HEK293 (cell line): Measurements from ENCODE around the gene CD84.

Experiments
- CTCF ChIA-PET: fragments of 350-600 bp; formaldehyde crosslinking; extraction: SDS; loops from one replicate; lab custom pipeline; 2021; ENCODE audit warnings: antibody characterized with exemption; lab: Yijun Ruan, JAX
- POLR2A ChIA-PET: fragments of 300-600 bp; formaldehyde crosslinking; extraction: SDS; loops from one replicate; lab custom pipeline; 2020; ENCODE audit warnings: antibody characterized with exemption, inconsistent platforms; lab: Yijun Ruan, JAX
- H3K27ac ChIP-seq: fragments of 200-500 bp; sonication (Bioruptor generic); 2 replicates; pipeline ENCODE4 v1.5.1; 2014; ENCODE audit warnings: low read depth, low read length, control low read depth, inconsistent platforms; ENCODE audit errors: extremely low read depth
- H3K36me3 ChIP-seq, 2 experiments: fragments of 200-500 bp in 1 of 2; sonication (Bioruptor generic) in 1 of 2; 1 replicate in 1 of 2; 2 replicates in 1 of 2; pipeline ENCODE4 v1.5.1; 2014 to 2017; ENCODE audit warnings: inconsistent platforms in 2 of 2, low read length in 2 of 2; ENCODE audit not compliant: control insufficient read depth in 2 of 2, insufficient read depth in 1 of 2
- H3K4me1 ChIP-seq: fragments of 200-500 bp; sonication (Bioruptor generic); 2 replicates; pipeline ENCODE4 v1.5.1; 2014; ENCODE audit warnings: mild to moderate bottlenecking, low read length, inconsistent platforms; ENCODE audit not compliant: control insufficient read depth, insufficient read depth
- H3K4me3 ChIP-seq: 2 replicates; pipeline ENCODE4 v1.5.1; 2011; ENCODE audit warnings: low read depth, mild to moderate bottlenecking, control low read depth, low read length, moderate library complexity
- H3K9me3 ChIP-seq: fragments of 200-500 bp; sonication (Bioruptor generic); 2 replicates; pipeline ENCODE4 v1.5.1; 2014; ENCODE audit warnings: low read depth, low read length, inconsistent platforms; ENCODE audit not compliant: control insufficient read depth, insufficient read depth
- BCL11A ChIP-seq: fragments of 450-650 bp; formaldehyde crosslinking; IDR thresholded peaks from 2 replicates; pipeline ENCODE4 v1.5.1; 2016; ENCODE audit warnings: low read depth, missing biosample characterization, missing genetic modification characterization
- ZFP69B ChIP-seq: fragments of 450-650 bp; formaldehyde crosslinking; IDR thresholded peaks from 2 replicates; pipeline ENCODE4 v1.5.1; 2016; ENCODE audit warnings: missing biosample characterization, missing genetic modification characterization
- ZNF114 ChIP-seq: fragments of 450-650 bp; formaldehyde crosslinking; IDR thresholded peaks from 2 replicates; pipeline ENCODE4 v1.5.0; 2017; ENCODE audit warnings: missing biosample characterization, missing genetic modification characterization
- ZNF19 ChIP-seq: fragments of 450-650 bp; formaldehyde crosslinking; IDR thresholded peaks from 2 replicates; pipeline ENCODE4; 2016; ENCODE audit warnings: missing biosample characterization, missing genetic modification characterization, low read depth
- ZNF248 ChIP-seq: fragments of 450-650 bp; formaldehyde crosslinking; IDR thresholded peaks from 2 replicates; pipeline ENCODE4 v1.5.1; 2017; ENCODE audit warnings: missing biosample characterization, missing genetic modification characterization
- ZNF350 ChIP-seq: fragments of 450-650 bp; formaldehyde crosslinking; IDR thresholded peaks from 2 replicates; pipeline ENCODE4 v1.5.0; 2017; ENCODE audit warnings: missing biosample characterization, mild to moderate bottlenecking, missing genetic modification characterization
- ZNF664 ChIP-seq: fragments of 450-650 bp; formaldehyde crosslinking; IDR thresholded peaks from 2 replicates; pipeline ENCODE4 v1.5.1; 2016; ENCODE audit warnings: missing biosample characterization, missing genetic modification characterization
- ZSCAN30 ChIP-seq: fragments of 450-650 bp; IDR thresholded peaks from 2 replicates; pipeline ENCODE4 v1.5.1; 2018; ENCODE audit warnings: missing biosample characterization, mild to moderate bottlenecking, missing genetic modification characterization, moderate library complexity
- TF ChIP-seq, protein P1 (sequence below): IDR thresholded peaks from 2 replicates; pipeline ENCODE4 v1.6.1; 2011; ENCODE audit warnings: mild to moderate bottlenecking, low read depth, low read length, borderline replicate concordance
- TF ChIP-seq, protein P2 (sequence below): fragments of 450-650 bp; formaldehyde crosslinking; IDR thresholded peaks from 2 replicates; pipeline ENCODE4 v1.5.1; 2016; ENCODE audit warnings: missing biosample characterization, missing genetic modification characterization, borderline replicate concordance
- TF ChIP-seq, protein P3 (sequence below): fragments of 450-650 bp; formaldehyde crosslinking; IDR thresholded peaks from 2 replicates; pipeline ENCODE4 v1.5.1; 2017; ENCODE audit warnings: missing biosample characterization, missing genetic modification characterization
- TF ChIP-seq, protein P4 (sequence below): fragments of 450-650 bp; formaldehyde crosslinking; IDR thresholded peaks from 2 replicates; pipeline ENCODE4 v1.5.1; 2016; ENCODE audit warnings: missing biosample characterization, missing genetic modification characterization
- TF ChIP-seq, protein P5 (sequence below): fragments of 450-650 bp; formaldehyde crosslinking; IDR thresholded peaks from 2 replicates; pipeline ENCODE4 v1.5.1; 2016; ENCODE audit warnings: missing biosample characterization, missing genetic modification characterization, borderline replicate concordance
- TF ChIP-seq, protein P6 (sequence below): fragments of 450-650 bp; formaldehyde crosslinking; IDR thresholded peaks from 2 replicates; pipeline ENCODE4 v1.5.1; 2016; ENCODE audit warnings: missing biosample characterization, missing genetic modification characterization
- TF ChIP-seq, protein P7 (sequence below): fragments of 450-650 bp; formaldehyde crosslinking; IDR thresholded peaks from 2 replicates; pipeline ENCODE4 v1.5.1; 2016; ENCODE audit warnings: missing biosample characterization, missing genetic modification characterization
- TF ChIP-seq, protein P8 (sequence below): fragments of 450-650 bp; formaldehyde crosslinking; IDR thresholded peaks from 2 replicates; pipeline ENCODE4 v1.5.1; 2016; ENCODE audit warnings: missing biosample characterization, missing genetic modification characterization

Gene CD84

DNA sequence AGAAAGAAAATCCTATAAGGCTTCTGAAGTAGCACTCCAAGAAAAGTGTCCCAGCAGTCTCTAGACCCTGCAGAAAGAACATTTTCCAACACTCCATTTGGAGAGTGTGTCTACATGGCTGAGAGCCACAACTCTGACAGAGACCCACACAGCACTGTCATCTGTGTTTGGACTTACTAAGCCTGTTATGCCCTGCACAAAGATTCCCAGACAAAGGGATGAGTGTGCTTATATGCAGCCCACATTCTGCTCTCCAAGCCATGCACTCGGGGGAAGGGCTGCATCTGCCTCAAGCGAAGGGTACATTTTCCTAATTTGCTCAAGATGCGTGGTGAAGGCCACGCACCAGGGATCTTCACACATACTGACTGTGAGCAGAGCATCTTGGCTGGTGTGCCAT, 31.9 kb downstream of the CD84 start (continued):
- TF ChIP-seq, protein P1, sequence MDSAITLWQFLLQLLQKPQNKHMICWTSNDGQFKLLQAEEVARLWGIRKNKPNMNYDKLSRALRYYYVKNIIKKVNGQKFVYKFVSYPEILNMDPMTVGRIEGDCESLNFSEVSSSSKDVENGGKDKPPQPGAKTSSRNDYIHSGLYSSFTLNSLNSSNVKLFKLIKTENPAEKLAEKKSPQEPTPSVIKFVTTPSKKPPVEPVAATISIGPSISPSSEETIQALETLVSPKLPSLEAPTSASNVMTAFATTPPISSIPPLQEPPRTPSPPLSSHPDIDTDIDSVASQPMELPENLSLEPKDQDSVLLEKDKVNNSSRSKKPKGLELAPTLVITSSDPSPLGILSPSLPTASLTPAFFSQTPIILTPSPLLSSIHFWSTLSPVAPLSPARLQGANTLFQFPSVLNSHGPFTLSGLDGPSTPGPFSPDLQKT: no peak
- no peak for TF ChIP-seq ZNF114 (tag by site-specific recombination)
- no peak for TF ChIP-seq BCL11A (tag by site-specific recombination)
- TF ChIP-seq, protein P2, sequence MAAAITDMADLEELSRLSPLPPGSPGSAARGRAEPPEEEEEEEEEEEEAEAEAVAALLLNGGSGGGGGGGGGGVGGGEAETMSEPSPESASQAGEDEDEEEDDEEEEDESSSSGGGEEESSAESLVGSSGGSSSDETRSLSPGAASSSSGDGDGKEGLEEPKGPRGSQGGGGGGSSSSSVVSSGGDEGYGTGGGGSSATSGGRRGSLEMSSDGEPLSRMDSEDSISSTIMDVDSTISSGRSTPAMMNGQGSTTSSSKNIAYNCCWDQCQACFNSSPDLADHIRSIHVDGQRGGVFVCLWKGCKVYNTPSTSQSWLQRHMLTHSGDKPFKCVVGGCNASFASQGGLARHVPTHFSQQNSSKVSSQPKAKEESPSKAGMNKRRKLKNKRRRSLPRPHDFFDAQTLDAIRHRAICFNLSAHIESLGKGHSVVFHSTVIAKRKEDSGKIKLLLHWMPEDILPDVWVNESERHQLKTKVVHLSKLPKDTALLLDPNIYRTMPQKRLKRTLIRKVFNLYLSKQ (tag by site-specific recombination): no peak
- TF ChIP-seq ZFP69B: no peak
- no peak for TF ChIP-seq ZNF350 (tag by site-specific recombination)
- TF ChIP-seq, protein P3, sequence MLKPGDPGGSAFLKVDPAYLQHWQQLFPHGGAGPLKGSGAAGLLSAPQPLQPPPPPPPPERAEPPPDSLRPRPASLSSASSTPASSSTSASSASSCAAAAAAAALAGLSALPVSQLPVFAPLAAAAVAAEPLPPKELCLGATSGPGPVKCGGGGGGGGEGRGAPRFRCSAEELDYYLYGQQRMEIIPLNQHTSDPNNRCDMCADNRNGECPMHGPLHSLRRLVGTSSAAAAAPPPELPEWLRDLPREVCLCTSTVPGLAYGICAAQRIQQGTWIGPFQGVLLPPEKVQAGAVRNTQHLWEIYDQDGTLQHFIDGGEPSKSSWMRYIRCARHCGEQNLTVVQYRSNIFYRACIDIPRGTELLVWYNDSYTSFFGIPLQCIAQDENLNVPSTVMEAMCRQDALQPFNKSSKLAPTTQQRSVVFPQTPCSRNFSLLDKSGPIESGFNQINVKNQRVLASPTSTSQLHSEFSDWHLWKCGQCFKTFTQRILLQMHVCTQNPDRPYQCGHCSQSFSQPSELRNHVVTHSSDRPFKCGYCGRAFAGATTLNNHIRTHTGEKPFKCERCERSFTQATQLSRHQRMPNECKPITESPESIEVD (tag by site-specific recombination): no peak

DNA sequence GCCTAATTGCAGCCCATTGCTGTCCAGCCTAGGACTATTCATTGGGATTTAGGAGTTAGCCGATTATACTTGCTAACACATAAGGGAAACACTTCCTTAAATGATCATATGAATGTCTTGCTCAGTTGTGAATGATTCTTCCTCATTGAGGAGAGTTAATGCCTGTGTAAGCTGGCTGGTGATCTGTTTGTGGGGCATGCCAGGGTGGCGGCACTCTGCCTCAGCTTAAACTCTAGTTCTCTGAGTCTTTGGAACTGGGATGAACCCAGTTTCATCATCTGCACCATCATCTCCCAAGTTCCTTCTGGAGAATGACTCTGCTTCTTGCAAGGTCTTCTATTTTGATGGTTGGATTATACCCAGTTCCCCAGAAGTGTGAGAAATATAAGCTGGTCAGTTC, 32.4 kb downstream of the CD84 start:
- no peak overlapping the region for H3K27ac ChIP-seq
- H3K4me3 ChIP-seq: no peak overlapping the region
- CTCF ChIA-PET: interaction anchor here (1.3 kb wide), 1 partner anchor 11 kb away, joined by 5 read pairs; no protein-coding TSS in a partner anchor
- H3K4me1 ChIP-seq: no peaks in the 10 kb centered on the region
- H3K36me3 ChIP-seq: no peaks in the 10 kb centered on the region
- POLR2A ChIA-PET: no interaction called here
- H3K9me3 ChIP-seq: no peaks in the 10 kb centered on the region
- TF ChIP-seq, protein P4, sequence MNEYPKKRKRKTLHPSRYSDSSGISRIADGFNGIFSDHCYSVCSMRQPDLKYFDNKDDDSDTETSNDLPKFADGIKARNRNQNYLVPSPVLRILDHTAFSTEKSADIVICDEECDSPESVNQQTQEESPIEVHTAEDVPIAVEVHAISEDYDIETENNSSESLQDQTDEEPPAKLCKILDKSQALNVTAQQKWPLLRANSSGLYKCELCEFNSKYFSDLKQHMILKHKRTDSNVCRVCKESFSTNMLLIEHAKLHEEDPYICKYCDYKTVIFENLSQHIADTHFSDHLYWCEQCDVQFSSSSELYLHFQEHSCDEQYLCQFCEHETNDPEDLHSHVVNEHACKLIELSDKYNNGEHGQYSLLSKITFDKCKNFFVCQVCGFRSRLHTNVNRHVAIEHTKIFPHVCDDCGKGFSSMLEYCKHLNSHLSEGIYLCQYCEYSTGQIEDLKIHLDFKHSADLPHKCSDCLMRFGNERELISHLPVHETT (tag by site-specific recombination): no peak
- TF ChIP-seq, protein P5, sequence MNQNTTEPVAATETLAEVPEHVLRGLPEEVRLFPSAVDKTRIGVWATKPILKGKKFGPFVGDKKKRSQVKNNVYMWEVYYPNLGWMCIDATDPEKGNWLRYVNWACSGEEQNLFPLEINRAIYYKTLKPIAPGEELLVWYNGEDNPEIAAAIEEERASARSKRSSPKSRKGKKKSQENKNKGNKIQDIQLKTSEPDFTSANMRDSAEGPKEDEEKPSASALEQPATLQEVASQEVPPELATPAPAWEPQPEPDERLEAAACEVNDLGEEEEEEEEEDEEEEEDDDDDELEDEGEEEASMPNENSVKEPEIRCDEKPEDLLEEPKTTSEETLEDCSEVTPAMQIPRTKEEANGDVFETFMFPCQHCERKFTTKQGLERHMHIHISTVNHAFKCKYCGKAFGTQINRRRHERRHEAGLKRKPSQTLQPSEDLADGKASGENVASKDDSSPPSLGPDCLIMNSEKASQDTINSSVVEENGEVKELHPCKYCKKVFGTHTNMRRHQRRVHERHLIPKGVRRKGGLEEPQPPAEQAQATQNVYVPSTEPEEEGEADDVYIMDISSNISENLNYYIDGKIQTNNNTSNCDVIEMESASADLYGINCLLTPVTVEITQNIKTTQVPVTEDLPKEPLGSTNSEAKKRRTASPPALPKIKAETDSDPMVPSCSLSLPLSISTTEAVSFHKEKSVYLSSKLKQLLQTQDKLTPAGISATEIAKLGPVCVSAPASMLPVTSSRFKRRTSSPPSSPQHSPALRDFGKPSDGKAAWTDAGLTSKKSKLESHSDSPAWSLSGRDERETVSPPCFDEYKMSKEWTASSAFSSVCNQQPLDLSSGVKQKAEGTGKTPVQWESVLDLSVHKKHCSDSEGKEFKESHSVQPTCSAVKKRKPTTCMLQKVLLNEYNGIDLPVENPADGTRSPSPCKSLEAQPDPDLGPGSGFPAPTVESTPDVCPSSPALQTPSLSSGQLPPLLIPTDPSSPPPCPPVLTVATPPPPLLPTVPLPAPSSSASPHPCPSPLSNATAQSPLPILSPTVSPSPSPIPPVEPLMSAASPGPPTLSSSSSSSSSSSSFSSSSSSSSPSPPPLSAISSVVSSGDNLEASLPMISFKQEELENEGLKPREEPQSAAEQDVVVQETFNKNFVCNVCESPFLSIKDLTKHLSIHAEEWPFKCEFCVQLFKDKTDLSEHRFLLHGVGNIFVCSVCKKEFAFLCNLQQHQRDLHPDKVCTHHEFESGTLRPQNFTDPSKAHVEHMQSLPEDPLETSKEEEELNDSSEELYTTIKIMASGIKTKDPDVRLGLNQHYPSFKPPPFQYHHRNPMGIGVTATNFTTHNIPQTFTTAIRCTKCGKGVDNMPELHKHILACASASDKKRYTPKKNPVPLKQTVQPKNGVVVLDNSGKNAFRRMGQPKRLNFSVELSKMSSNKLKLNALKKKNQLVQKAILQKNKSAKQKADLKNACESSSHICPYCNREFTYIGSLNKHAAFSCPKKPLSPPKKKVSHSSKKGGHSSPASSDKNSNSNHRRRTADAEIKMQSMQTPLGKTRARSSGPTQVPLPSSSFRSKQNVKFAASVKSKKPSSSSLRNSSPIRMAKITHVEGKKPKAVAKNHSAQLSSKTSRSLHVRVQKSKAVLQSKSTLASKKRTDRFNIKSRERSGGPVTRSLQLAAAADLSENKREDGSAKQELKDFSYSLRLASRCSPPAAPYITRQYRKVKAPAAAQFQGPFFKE: no peak
- TF ChIP-seq ZNF19 (tag by site-specific recombination) (no peak), ZNF664 (tag by site-specific recombination) (no peak), ZSCAN30 (no peak), ZNF248 (no peak)
- TF ChIP-seq, protein P6, sequence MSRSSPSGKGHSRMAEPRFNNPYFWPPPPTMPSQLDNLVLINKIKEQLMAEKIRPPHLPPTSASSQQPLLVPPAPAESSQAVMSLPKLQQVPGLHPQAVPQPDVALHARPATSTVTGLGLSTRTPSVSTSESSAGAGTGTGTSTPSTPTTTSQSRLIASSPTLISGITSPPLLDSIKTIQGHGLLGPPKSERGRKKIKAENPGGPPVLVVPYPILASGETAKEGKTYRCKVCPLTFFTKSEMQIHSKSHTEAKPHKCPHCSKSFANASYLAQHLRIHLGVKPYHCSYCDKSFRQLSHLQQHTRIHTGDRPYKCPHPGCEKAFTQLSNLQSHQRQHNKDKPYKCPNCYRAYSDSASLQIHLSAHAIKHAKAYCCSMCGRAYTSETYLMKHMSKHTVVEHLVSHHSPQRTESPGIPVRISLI (tag by site-specific recombination): no peak
- TF ChIP-seq, protein P7, sequence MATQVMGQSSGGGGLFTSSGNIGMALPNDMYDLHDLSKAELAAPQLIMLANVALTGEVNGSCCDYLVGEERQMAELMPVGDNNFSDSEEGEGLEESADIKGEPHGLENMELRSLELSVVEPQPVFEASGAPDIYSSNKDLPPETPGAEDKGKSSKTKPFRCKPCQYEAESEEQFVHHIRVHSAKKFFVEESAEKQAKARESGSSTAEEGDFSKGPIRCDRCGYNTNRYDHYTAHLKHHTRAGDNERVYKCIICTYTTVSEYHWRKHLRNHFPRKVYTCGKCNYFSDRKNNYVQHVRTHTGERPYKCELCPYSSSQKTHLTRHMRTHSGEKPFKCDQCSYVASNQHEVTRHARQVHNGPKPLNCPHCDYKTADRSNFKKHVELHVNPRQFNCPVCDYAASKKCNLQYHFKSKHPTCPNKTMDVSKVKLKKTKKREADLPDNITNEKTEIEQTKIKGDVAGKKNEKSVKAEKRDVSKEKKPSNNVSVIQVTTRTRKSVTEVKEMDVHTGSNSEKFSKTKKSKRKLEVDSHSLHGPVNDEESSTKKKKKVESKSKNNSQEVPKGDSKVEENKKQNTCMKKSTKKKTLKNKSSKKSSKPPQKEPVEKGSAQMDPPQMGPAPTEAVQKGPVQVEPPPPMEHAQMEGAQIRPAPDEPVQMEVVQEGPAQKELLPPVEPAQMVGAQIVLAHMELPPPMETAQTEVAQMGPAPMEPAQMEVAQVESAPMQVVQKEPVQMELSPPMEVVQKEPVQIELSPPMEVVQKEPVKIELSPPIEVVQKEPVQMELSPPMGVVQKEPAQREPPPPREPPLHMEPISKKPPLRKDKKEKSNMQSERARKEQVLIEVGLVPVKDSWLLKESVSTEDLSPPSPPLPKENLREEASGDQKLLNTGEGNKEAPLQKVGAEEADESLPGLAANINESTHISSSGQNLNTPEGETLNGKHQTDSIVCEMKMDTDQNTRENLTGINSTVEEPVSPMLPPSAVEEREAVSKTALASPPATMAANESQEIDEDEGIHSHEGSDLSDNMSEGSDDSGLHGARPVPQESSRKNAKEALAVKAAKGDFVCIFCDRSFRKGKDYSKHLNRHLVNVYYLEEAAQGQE (tag by site-specific recombination): no peak
- TF ChIP-seq, protein P8, sequence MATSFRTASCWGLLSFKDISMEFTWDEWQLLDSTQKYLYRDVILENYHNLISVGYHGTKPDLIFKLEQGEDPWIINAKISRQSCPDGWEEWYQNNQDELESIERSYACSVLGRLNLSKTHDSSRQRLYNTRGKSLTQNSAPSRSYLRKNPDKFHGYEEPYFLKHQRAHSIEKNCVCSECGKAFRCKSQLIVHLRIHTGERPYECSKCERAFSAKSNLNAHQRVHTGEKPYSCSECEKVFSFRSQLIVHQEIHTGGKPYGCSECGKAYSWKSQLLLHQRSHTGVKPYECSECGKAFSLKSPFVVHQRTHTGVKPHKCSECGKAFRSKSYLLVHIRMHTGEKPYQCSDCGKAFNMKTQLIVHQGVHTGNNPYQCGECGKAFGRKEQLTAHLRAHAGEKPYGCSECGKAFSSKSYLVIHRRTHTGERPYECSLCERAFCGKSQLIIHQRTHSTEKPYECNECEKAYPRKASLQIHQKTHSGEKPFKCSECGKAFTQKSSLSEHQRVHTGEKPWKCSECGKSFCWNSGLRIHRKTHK (tag by site-specific recombination): no peak
